ENCODE results near the gene PHF2.
A peak's percentile ranks its signal among the peaks of the same experiment; 100 is the strongest.

PHF2 gene

GRCh38 chr9:93682155-93682968 lies 106.0 kb downstream of the PHF2 start:
- DNase-seq: peak; percentile 51 to 61
- TF ChIP-seq GATA1 (IDR thresholded peaks at IDR 0.05; ENCODE audit: low read depth, low read length) (no peak), POLR2A (IDR thresholded peaks at IDR 0.05; ENCODE audit: low read length) (no peak)

- no peak for TF ChIP-seq GATA1 (IDR thresholded peaks at IDR 0.05; ENCODE audit: low read depth, low read length)
- no peak for DNase-seq
These were observed 107.1 kb downstream of the PHF2 start for GRCh38 chr9:93683331-93684134.

GRCh38 chr9:93684161-93684765 lies 107.9 kb downstream of the PHF2 start:
- DNase-seq: no peak
- TF ChIP-seq GATA1 (IDR thresholded peaks at IDR 0.05; ENCODE audit: low read depth, low read length) (no peak), POLR2A (IDR thresholded peaks at IDR 0.05; ENCODE audit: low read length) (no peak)

- no peak for TF ChIP-seq GATA1 (IDR thresholded peaks at IDR 0.05; ENCODE audit: low read depth, low read length)
- no peak for TF ChIP-seq POLR2A (IDR thresholded peaks at IDR 0.05; ENCODE audit: low read length)
- DNase-seq: no peak
These were observed 108.6 kb downstream of the PHF2 start for GRCh38 chr9:93684806-93685543.

GRCh38 chr9:93686127-93686879 lies 109.9 kb downstream of the PHF2 start:
- DNase-seq: no peak
- TF ChIP-seq GATA1 (IDR thresholded peaks at IDR 0.05; ENCODE audit: low read depth, low read length) (no peak), POLR2A (IDR thresholded peaks at IDR 0.05; ENCODE audit: low read length) (no peak)

GRCh38 chr9:93686880-93687236 lies 110.5 kb downstream of the PHF2 start:
- TF ChIP-seq GATA1 (IDR thresholded peaks at IDR 0.05; ENCODE audit: low read depth, low read length) (no peak), POLR2A (IDR thresholded peaks at IDR 0.05; ENCODE audit: low read length) (no peak)
- no peak for DNase-seq

GRCh38 chr9:93690618-93691017 lies 114.2 kb downstream of the PHF2 start:
- no peak for TF ChIP-seq POLR2A (IDR thresholded peaks at IDR 0.05; ENCODE audit: low read length)
- no peak for DNase-seq

GRCh38 chr9:93693129-93693528 lies 116.7 kb downstream of the PHF2 start:
- no peak for DNase-seq
- TF ChIP-seq POLR2A (IDR thresholded peaks at IDR 0.05; ENCODE audit: low read length) (no peak), GATA1 (IDR thresholded peaks at IDR 0.05; ENCODE audit: low read depth, low read length) (no peak)

GRCh38 chr9:93697352-93698139 lies 121.2 kb downstream of the PHF2 start:
- DNase-seq: no peak
- TF ChIP-seq GATA1 (IDR thresholded peaks at IDR 0.05; ENCODE audit: low read depth, low read length) (no peak), POLR2A (IDR thresholded peaks at IDR 0.05; ENCODE audit: low read length) (no peak)

- no peak for DNase-seq
- TF ChIP-seq GATA1 (IDR thresholded peaks at IDR 0.05; ENCODE audit: low read depth, low read length) (no peak), POLR2A (IDR thresholded peaks at IDR 0.05; ENCODE audit: low read length) (no peak)
These were observed 121.9 kb downstream of the PHF2 start for GRCh38 chr9:93698140-93698908.

- DNase-seq: no peak
- TF ChIP-seq POLR2A (IDR thresholded peaks at IDR 0.05; ENCODE audit: low read length) (no peak), GATA1 (IDR thresholded peaks at IDR 0.05; ENCODE audit: low read depth, low read length) (no peak)
These were observed 123.3 kb downstream of the PHF2 start for GRCh38 chr9:93699650-93700049.
